H9 (cell line): ENCODE results near the gene WFDC10A. TPM values are rescaled to one million over a fixed set of nuclear protein-coding genes. Genes with fewer than 3 reads are reported as not detected.
"Not testable (repeated sequence)": the region's sequence is repeated elsewhere in the genome, so short reads cannot be mapped to it uniquely, and the experiment has no call there.

ENCODE experiments used
- DNase-seq: peaks from one replicate; pipeline ENCODE4 v3.0.0-alpha.2; 2017
- H2AFZ ChIP-seq: one replicate; pipeline ENCODE4 v1.6.1; 2013; ENCODE audit warnings: mild to moderate bottlenecking, low read length, control low read depth, moderate library complexity
- H2AK5ac ChIP-seq: 2 replicates; pipeline ENCODE4 v1.6.1; 2013; ENCODE audit warnings: low read length, control low read depth, mixed read lengths; ENCODE audit not compliant: insufficient read length
- H2BK120ac ChIP-seq: one replicate; pipeline ENCODE4 v1.6.1; 2013; ENCODE audit warnings: low read depth, mild to moderate bottlenecking, low read length, control low read depth, inconsistent platforms; ENCODE audit not compliant: poor library complexity, severe bottlenecking
- H2BK12ac ChIP-seq: 2 replicates; pipeline ENCODE4 v1.6.1; 2013; ENCODE audit warnings: low read length, control low read depth, mixed read lengths, low read depth; ENCODE audit not compliant: insufficient read length
- H2BK15ac ChIP-seq: 2 replicates; pipeline ENCODE4 v1.6.1; 2013; ENCODE audit warnings: low read depth, low read length, control low read depth
- H2BK20ac ChIP-seq: one replicate; pipeline ENCODE4 v1.6.1; 2013; ENCODE audit warnings: low read depth, mild to moderate bottlenecking, low read length, control low read depth, inconsistent platforms; ENCODE audit not compliant: poor library complexity, severe bottlenecking
- H2BK5ac ChIP-seq: 2 replicates; pipeline ENCODE4 v1.6.1; 2013; ENCODE audit warnings: low read length, control low read depth, mixed read lengths; ENCODE audit not compliant: insufficient read length
- H3K14ac ChIP-seq: 2 replicates; pipeline ENCODE4 v1.6.1; 2013; ENCODE audit warnings: low read length, control low read depth; ENCODE audit not compliant: insufficient read depth
- H3K18ac ChIP-seq: 2 replicates; pipeline ENCODE4 v1.6.1; 2013; ENCODE audit warnings: low read depth, mild to moderate bottlenecking, mixed read lengths, low read length, control low read depth; ENCODE audit not compliant: insufficient read length
- H3K23ac ChIP-seq: 2 replicates; pipeline ENCODE4 v1.6.1; 2013; ENCODE audit warnings: low read length, control low read depth, mixed read lengths, low read depth; ENCODE audit not compliant: insufficient read length
- H3K23me2 ChIP-seq: 2 replicates; pipeline ENCODE4 v1.6.1; 2013; ENCODE audit warnings: low read depth, mild to moderate bottlenecking, mixed read lengths, low read length, control low read depth; ENCODE audit not compliant: insufficient read length, poor library complexity, severe bottlenecking
- H3K27ac ChIP-seq: 2 replicates; pipeline ENCODE4 v1.5.1; 2013; ENCODE audit warnings: low read length, control low read depth, mixed read lengths, low read depth; ENCODE audit not compliant: insufficient read length
- H3K27me3 ChIP-seq: 2 replicates; pipeline ENCODE4 v1.6.1; 2013; ENCODE audit warnings: low read length, control low read depth, inconsistent platforms; ENCODE audit not compliant: insufficient read depth
- H3K4ac ChIP-seq: 2 replicates; pipeline ENCODE4 v1.6.1; 2013; ENCODE audit warnings: low read depth, mild to moderate bottlenecking, control low read depth, inconsistent platforms, low read length, moderate library complexity
- H3K4me1 ChIP-seq: 2 replicates; pipeline ENCODE4 v1.6.1; 2013; ENCODE audit warnings: low read length, control low read depth, inconsistent platforms; ENCODE audit not compliant: insufficient read depth
- H3K4me2 ChIP-seq: 2 replicates; pipeline ENCODE4 v1.6.1; 2013; ENCODE audit warnings: low read length, control low read depth, mixed read lengths; ENCODE audit not compliant: insufficient read length, insufficient read depth
- H3K56ac ChIP-seq: 2 replicates; pipeline ENCODE4 v1.6.1; 2013; ENCODE audit warnings: low read depth, mild to moderate bottlenecking, mixed read lengths, low read length, control low read depth; ENCODE audit not compliant: insufficient read length
- H3K79me1 ChIP-seq: 2 replicates; pipeline ENCODE4 v1.6.1; 2013; ENCODE audit warnings: low read depth, mild to moderate bottlenecking, moderate library complexity, low read length, control low read depth, inconsistent platforms; ENCODE audit not compliant: insufficient read depth, poor library complexity, severe bottlenecking
- H3K79me2 ChIP-seq: 2 replicates; pipeline ENCODE4 v1.6.1; 2013; ENCODE audit warnings: low read length, control low read depth, inconsistent platforms; ENCODE audit not compliant: insufficient read depth
- H3K9ac ChIP-seq: 2 replicates; pipeline ENCODE4 v1.6.1; 2013; ENCODE audit warnings: low read length, control low read depth, mixed read lengths; ENCODE audit not compliant: insufficient read length; ENCODE audit errors: extremely low read depth
- H3K9me3 ChIP-seq: one replicate; pipeline ENCODE4 v1.6.1; 2013; ENCODE audit warnings: low read depth, low read length, inconsistent platforms; ENCODE audit not compliant: control insufficient read depth
- H3T11ph ChIP-seq: one replicate; pipeline ENCODE4 v1.6.1; 2013; ENCODE audit warnings: mild to moderate bottlenecking, low read length, control low read depth, inconsistent platforms
- H4K20me1 ChIP-seq: one replicate; pipeline ENCODE4 v1.6.1; 2013; ENCODE audit not compliant: control insufficient read depth, insufficient read length, insufficient read depth
- H4K5ac ChIP-seq: 2 replicates; pipeline ENCODE4 v1.6.1; 2013; ENCODE audit warnings: low read depth, mild to moderate bottlenecking, mixed read lengths, low read length, control low read depth; ENCODE audit not compliant: insufficient read length
- H4K8ac ChIP-seq: replicated peaks from 2 replicates; pipeline ENCODE4 v1.6.1; 2013; ENCODE audit warnings: low read length, control low read depth, mixed read lengths, low read depth; ENCODE audit not compliant: insufficient read length
- H4K91ac ChIP-seq: 2 replicates; pipeline ENCODE4 v1.6.1; 2013; ENCODE audit warnings: low read depth, mild to moderate bottlenecking, moderate library complexity, mixed read lengths, low read length, control low read depth; ENCODE audit not compliant: insufficient read length
- H3K27ac Mint-ChIP-seq, 3 experiments: 2 replicates in 2 of 3; 3 replicates in 1 of 3; pipeline ENCODE4 v1.8.0; 2020 to 2021; ENCODE audit warnings: mixed read lengths in 3 of 3, mild to moderate bottlenecking in 1 of 3, moderate library complexity in 1 of 3
- H3K27me3 Mint-ChIP-seq: 2 replicates; pipeline ENCODE4 v1.8.0; 2021; ENCODE audit warnings: low read depth, mild to moderate bottlenecking, moderate library complexity, mixed read lengths
- H3K36me3 Mint-ChIP-seq, 3 experiments: 2 replicates in 2 of 3; 3 replicates in 1 of 3; pipeline ENCODE4 v1.8.0; 2020 to 2021; ENCODE audit warnings: low read depth in 3 of 3, mixed read lengths in 3 of 3; ENCODE audit not compliant: insufficient read depth in 1 of 3
- H3K4me1 Mint-ChIP-seq, 2 experiments: 2 replicates each; pipeline ENCODE4 v1.8.0; 2020; ENCODE audit warnings: mixed read lengths in 2 of 2
- H3K4me3 Mint-ChIP-seq, 2 experiments: 2 replicates in 1 of 2; 3 replicates in 1 of 2; pipeline ENCODE4 v1.8.0; 2020 to 2021; ENCODE audit warnings: mild to moderate bottlenecking in 2 of 2, mixed read lengths in 2 of 2, moderate library complexity in 1 of 2
- H3K9me3 Mint-ChIP-seq, 2 experiments: 2 replicates in 1 of 2; 3 replicates in 1 of 2; pipeline ENCODE4 v1.8.0; 2020; ENCODE audit warnings: mild to moderate bottlenecking in 2 of 2, mixed read lengths in 2 of 2, moderate library complexity in 1 of 2
- WGBS: extraction: QIAGEN DNeasy Blood & Tissue Kit; methylation state at CpG from one replicate; pipeline ENCODE4 v1.1.7; 2013; ENCODE audit warnings: missing lambda C conversion rate, low lambda C conversion rate, mixed read lengths; ENCODE audit not compliant: insufficient read length; ENCODE audit errors: extremely low coverage; 5-methylcytosine and 5-hydroxymethylcytosine counted together
- total RNA-seq: library from RNA; stranded (reverse); gene quantifications from 2 replicates; pipeline ENCODE4 v1.2.1, GENCODE V29; 2021

The WFDC10A gene
- total RNA-seq, 1 experiment from 2014 or later: not detected

DNA sequence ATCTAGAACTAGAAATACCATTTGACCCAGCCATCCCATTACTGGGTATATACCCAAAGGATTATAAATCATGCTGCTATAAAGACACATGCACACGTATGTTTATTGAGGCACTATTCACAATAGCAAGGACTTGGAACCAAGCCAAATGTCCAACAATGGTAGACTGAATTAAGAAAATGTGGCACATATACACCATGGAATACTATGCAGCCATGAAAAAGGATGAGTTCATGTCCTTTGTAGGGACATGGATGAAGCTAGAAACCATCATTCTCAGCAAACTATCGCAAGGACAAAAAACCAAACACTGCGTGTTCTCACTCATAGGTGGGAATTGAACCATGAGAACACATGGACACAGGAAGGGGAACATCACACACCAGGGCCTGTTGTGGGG, 27.5 kb downstream of the WFDC10A start:
- H3K9me3 ChIP-seq, H3T11ph ChIP-seq, H2AFZ ChIP-seq, H3K4me1 ChIP-seq, H4K91ac ChIP-seq, H2BK20ac ChIP-seq, H2BK12ac ChIP-seq, H3K27ac Mint-ChIP-seq, H4K20me1 ChIP-seq, H3K14ac ChIP-seq, H3K4ac ChIP-seq, H3K27me3 ChIP-seq, H2BK15ac ChIP-seq, H3K4me1 Mint-ChIP-seq, H4K8ac ChIP-seq, H3K27me3 Mint-ChIP-seq, H3K23me2 ChIP-seq, DNase-seq, H4K5ac ChIP-seq, H3K56ac ChIP-seq, H3K4me3 Mint-ChIP-seq, H3K18ac ChIP-seq, H3K79me2 ChIP-seq, H3K79me1 ChIP-seq, H3K9ac ChIP-seq, H3K4me2 ChIP-seq, H3K27ac ChIP-seq, H3K36me3 Mint-ChIP-seq, H2BK5ac ChIP-seq, H3K23ac ChIP-seq, H2BK120ac ChIP-seq, H2AK5ac ChIP-seq: not testable (repeated sequence)
- no CpG with 5 or more reads among the region's 3 CpGs for WGBS
- H3K9me3 Mint-ChIP-seq: peaks cover 6 to 14% of the 10 kb centered on the region in 2 experiments; a peak in 3 of 5 replicates
